NCI-H774 (cell line): ENCODE measurements around the gene XYLT1.

Source experiments
- DNase-seq: peaks from one replicate; lab custom pipeline; 2025; lab: John Stamatoyannopoulos, UW

XYLT1 gene

DNA sequence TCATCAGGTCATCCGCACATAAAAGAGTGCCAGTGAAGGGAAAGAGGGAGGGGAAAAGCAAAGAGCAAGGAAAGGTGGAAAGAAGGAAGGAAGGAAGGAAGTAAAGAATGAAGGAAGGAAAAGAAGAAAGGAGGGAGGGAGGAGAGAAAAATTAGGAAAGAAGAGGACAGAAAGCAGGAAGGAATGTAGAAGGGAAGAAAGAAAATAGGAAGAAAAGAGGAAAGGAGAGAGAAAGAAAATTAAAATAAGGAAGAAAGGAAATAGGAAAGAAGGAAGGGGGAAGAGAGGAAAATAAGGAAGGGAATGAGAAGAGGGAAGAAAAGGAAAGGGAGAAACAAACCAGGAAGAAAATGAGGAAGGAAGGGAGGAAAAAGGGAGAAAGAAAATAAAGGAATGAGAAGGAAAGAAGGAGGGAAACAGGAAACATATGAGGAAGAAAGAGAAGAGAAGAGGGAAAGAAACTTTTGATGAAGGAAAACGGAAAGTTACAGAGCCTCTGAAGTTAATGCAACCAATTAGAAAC is 212.6 kb downstream of the XYLT1 start:
- no peak for DNase-seq

DNA sequence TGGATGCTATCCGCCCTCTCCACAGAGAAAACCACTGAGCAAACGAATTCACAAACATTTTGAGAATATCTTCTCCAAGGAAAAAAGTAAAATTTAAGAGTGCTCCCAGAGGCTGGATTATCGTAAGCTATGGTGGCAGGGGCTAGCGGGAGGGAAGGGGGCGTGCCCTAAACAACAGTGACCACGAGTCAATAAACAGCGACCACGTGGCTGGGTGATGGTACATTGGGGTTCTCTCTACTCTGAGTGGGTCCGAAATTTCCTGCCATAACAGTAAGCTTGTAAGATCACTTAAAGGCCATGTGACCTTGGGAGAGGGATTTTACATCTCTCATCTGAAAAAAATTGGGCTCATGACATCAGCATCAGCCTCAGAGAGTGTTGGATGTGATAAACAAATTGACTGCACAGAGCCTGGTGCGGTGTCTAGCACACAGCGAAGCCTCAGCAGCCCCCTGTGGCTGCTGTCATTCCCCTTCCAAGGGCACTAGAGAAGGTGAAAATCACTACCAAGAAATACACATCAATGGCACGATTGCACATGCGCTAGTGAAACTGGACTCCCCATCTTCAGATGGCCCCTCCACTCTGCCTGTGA is 213.2 kb downstream of the XYLT1 start:
- DNase-seq, result no peak

- no peak for DNase-seq
These were observed 218.1 kb downstream of the XYLT1 start for GRCh38 chr16:17252701-17253100.

GRCh38 chr16:17252064-17252463 is 218.7 kb downstream of the XYLT1 start:
- DNase-seq, result no peak

- peak; percentile 10 for DNase-seq
These were observed 219.3 kb downstream of the XYLT1 start for GRCh38 chr16:17251496-17251895.

GRCh38 chr16:17246974-17247732 is 223.6 kb downstream of the XYLT1 start:
- peak; percentile 12 for DNase-seq

GRCh38 chr16:17246268-17246885 is 224.4 kb downstream of the XYLT1 start:
- no peak for DNase-seq

DNA sequence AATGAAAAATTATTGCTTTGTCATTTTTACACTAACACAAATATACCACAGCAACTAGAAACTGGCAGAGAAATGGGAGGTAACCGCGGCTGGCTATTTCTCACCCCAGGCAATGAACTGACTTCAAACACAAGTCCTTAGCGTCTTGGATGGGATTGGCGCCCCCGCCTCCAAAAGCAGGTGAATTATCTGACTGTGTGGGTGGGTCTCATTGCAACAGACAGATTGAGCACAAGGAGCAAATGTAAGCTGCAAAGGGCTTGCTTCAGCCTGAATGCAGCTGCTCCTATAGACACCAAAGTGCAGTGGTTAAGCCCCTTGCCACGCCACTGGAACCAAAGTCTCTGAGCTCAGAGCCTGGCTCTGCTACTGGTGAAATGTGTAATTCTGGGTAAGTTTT is 225.0 kb downstream of the XYLT1 start:
- no peak for DNase-seq

- no peak for DNase-seq
These were observed 225.7 kb downstream of the XYLT1 start for GRCh38 chr16:17244872-17245551.

GRCh38 chr16:17241264-17241835 is 229.4 kb downstream of the XYLT1 start:
- no peak for DNase-seq

DNA sequence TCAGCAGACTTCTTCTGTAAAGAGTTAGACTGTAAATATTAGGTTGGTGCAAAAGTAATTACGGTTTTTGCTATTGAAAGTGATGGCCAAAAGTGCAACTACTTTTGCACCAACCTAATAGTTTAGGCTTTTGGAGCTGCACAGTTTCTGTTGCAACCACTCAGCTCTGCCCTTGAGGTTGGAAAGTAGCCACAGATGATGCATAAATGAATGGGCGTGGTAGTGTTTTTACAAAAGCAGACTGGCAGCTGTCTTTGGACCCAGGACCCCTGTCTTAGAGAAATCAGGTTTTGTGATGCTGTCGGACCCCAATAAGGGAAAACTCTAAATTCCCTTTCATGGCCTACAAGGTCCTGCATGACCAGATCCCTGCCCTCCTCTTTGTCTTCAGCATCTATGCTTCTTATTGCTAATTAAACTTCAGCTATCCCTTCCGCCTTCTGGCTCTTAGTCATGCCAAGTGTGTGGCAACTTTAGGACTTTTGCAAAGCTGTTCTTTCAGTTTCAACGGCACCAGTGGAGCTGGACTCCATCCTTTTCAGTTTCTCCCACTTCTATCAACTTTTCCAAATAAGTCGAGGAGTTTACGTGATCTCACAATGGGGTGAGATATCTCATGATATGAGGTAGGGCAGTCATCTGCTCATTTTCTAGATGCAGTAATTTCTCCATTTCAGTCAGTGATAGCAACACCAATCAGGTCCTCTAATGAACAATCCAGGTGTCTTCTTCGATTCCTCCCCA is 232.3 kb downstream of the XYLT1 start:
- no peak for DNase-seq

DNA sequence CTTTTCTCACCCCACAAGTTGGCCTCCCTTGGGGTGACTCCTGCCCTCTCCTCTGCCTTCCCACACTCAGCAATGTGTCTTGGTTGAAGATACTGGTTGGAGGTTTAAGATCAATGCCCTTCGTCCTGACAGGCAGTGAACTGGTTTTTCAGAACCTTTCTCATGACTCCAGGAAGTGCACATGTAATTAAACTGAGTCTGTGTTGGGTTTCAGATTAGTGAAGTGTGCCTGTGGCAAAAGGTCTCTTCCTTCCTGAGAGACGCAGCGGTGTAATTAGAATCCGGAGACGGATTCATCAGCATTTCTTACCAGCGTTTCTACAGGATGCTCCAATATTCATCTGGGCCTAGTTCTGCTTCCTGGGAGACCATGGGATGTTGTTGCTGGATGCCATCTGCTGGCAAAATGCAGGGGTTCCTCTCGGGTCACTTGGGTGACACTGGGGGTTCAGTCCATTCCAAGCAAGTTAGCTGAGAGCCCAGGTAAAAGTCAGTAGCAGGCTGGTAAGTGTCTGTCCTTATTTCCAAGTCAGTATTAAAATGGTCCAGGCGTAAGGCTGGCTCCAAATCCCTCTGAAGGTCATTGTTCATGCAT is 233.3 kb downstream of the XYLT1 start:
- DNase-seq, result no peak

DNA sequence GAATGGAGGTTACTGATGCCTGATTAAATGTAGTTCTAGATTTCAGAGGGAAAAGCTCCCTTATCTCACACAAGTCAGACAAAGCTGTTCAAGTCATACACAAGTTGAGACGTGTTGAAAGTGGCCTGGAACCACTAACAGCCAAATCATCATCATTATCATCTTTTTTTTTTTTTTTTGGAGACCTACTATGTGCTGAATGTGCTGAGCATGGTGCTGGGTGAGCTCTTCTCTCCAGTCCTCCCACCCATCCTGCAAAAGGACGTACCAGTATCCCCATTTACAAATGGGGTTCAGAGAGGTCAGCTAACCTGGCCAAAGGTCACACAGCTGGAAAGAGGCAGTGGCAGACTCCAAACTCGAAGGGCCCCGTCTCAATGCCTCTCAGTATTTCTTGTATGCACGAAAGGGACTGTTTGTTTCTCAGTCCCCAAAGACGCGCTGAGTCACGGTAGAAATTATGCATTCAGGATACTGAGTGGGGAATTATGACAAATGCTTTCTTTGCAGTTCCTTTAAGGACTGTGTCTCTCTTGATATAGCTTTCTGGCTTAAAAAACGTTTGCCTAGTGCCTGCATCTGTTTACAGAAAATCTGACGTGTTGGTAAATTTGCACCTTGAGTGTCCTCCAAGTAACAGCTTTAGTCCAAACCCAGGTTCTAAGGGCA is 235.5 kb downstream of the XYLT1 start:
- no peak for DNase-seq

- DNase-seq, result no peak
These were observed 237.3 kb downstream of the XYLT1 start for GRCh38 chr16:17233318-17234002.

DNA sequence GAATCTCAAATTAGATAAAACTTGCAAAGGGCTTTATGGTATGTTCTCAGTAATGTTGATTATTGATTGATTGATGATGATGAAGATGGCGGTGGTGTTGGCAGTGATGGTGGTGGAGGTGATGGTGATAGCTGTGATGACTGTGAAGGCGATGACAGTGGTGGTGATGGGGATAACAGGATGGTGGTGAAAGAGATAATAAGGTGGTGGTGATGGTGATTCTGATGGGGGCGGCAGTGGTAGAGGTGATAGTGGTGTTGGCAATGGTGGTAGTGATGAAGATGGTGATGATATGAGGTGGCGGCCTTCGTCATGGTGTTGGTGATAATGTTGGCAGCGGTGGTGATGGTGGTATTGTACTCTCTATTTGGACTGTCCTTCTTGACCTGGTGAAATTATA is 238.3 kb downstream of the XYLT1 start:
- DNase-seq, result no peak

- no peak for DNase-seq
These were observed 238.8 kb downstream of the XYLT1 start for GRCh38 chr16:17231972-17232371.

DNA sequence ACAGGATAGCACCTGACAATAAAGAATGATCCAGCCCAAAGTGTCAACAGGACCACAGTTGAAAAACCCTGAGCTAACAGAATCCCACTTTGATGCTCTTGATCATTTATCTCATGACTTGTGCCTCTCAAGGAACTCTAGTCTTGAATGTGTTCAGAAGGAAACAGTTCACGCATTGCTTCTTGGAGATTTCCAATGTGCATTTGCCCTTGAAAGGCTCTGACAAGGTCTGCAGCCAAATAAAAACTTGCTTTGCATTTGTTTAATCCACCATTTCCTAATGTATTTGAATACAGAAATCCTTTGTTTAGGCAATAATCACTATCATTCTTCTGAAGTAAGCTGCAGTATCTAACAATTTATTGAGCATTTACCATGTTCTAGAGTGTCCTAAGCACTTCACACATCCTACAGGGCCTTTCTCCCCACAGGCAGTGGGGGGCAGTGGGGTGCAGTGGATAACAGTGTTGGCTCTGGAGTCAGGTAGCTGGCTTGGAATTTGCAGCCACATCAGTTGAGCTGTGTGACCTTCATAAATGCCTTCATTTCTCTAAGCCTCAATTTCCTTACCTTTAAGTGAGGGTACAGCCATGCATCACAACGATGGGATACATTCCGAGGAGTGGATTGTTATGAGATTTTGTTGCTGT is 239.7 kb downstream of the XYLT1 start:
- no peak for DNase-seq

- DNase-seq, result no peak
These were observed 241.0 kb downstream of the XYLT1 start for GRCh38 chr16:17229766-17230165.

- DNase-seq, result no peak
These were observed 241.6 kb downstream of the XYLT1 start for GRCh38 chr16:17229131-17229530.

DNA sequence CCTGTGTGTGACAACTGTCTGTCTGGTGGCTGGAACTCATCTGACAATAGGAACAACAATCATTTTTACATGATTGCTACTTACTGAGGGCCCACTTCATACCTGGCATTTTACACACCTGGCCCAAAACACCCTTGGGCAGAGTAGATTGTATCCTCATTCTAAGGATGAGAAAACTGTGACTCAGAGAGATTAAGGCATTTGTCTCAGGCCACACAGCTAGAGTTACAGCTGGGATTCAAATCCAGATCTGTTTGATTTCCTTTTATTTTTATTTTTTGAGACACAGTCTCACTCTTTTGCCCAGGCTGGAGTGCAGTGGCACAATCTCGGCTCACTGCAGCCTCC is 242.1 kb downstream of the XYLT1 start:
- no peak for DNase-seq
